Measurements from ENCODE around the gene ARID5B.
A peak's percentile ranks its signal among the peaks of the same experiment; 100 is the strongest.

ARID5B gene

GRCh38 chr10:61986788-61987492 is 85.4 kb downstream of the ARID5B start:
- no peaks in the 10 kb centered on the region for H3K27me3 ChIP-seq (ENCODE audit: insufficient read depth, low read length, poor library complexity, severe bottlenecking)
- no peaks in the 10 kb centered on the region for H3K9me2 ChIP-seq (replicated peaks; ENCODE audit: low read depth, low read length)
- H4K20me1 ChIP-seq (ENCODE audit: insufficient read depth, low read length, poor library complexity, severe bottlenecking), result peaks cover 22% of the 10 kb centered on the region
- no peaks in the 10 kb centered on the region for H3F3A ChIP-seq (ENCODE audit: low read depth)
- TF ChIP-seq CTCF (conservative IDR thresholded peaks at IDR 0.05; ENCODE audit: low read length), result no peak
- no peak for TF ChIP-seq EZH2phosphoT487 (IDR thresholded peaks at IDR 0.05; ENCODE audit: borderline replicate concordance)
- H3K36me3 ChIP-seq (ENCODE audit: insufficient read depth, low read length), result peaks cover 64% of the 10 kb centered on the region; the same call in 1 of the 2 replicates
- no peak overlapping the region for H2AFZ ChIP-seq (ENCODE audit: low read length)
- no peak overlapping the region for H3K4me3 ChIP-seq (ENCODE audit: low read length, poor library complexity, severe bottlenecking)
- no peaks in the 10 kb centered on the region for H3K9me3 ChIP-seq (ENCODE audit: insufficient read depth, low read depth, low read length)
- peaks cover 97% of the 10 kb centered on the region for H3K79me2 ChIP-seq (ENCODE audit: insufficient read depth, low read length)
- no peak overlapping the region for H3K4me2 ChIP-seq (ENCODE audit: low read depth, low read length, poor library complexity, severe bottlenecking)
- H3K9ac ChIP-seq (ENCODE audit: low read depth, low read length, poor library complexity, severe bottlenecking), result no peak overlapping the region
- H3K4me1 ChIP-seq (ENCODE audit: insufficient read depth, low read length, poor library complexity, severe bottlenecking), result peaks cover 64% of the 10 kb centered on the region

DNA sequence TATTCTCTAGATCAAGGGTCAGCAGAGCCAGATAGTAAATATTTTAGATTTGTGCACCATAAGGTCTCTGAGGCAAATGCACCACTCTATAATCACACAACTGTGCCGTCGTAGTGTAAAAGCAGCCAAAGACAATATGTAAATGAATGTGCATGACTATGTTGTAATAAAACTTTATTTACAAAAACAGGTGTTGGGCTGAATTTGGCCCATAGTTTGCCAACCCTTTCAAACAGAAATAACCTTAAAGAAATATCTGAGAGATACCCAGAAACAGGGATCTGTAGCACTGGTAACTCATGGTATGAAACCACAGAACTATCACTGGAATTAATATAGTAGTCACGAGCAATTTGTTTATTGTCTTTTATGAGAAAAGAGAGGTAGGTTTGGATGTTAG is 86.0 kb downstream of the ARID5B start:
- TF ChIP-seq EZH2phosphoT487 (IDR thresholded peaks at IDR 0.05; ENCODE audit: borderline replicate concordance), result no peak
- H4K20me1 ChIP-seq (ENCODE audit: insufficient read depth, low read length, poor library complexity, severe bottlenecking), result peaks cover 22% of the 10 kb centered on the region
- H3K4me2 ChIP-seq (ENCODE audit: low read depth, low read length, poor library complexity, severe bottlenecking), result peak overlapping the region; percentile 21
- no peaks in the 10 kb centered on the region for H3K27me3 ChIP-seq (ENCODE audit: insufficient read depth, low read length, poor library complexity, severe bottlenecking)
- no peaks in the 10 kb centered on the region for H3K9me3 ChIP-seq (ENCODE audit: insufficient read depth, low read depth, low read length)
- no peaks in the 10 kb centered on the region for H3F3A ChIP-seq (ENCODE audit: low read depth)
- no peak overlapping the region for H2AFZ ChIP-seq (ENCODE audit: low read length)
- H3K36me3 ChIP-seq (ENCODE audit: insufficient read depth, low read length), result peaks cover 61% of the 10 kb centered on the region; the same call in 1 of the 2 replicates
- H3K4me3 ChIP-seq (ENCODE audit: low read length, poor library complexity, severe bottlenecking), result no peak overlapping the region
- H3K9ac ChIP-seq (ENCODE audit: low read depth, low read length, poor library complexity, severe bottlenecking), result no peak overlapping the region
- no peaks in the 10 kb centered on the region for H3K9me2 ChIP-seq (replicated peaks; ENCODE audit: low read depth, low read length)
- peaks cover 65% of the 10 kb centered on the region for H3K4me1 ChIP-seq (ENCODE audit: insufficient read depth, low read length, poor library complexity, severe bottlenecking)
- peaks cover 97% of the 10 kb centered on the region for H3K79me2 ChIP-seq (ENCODE audit: insufficient read depth, low read length)

DNA sequence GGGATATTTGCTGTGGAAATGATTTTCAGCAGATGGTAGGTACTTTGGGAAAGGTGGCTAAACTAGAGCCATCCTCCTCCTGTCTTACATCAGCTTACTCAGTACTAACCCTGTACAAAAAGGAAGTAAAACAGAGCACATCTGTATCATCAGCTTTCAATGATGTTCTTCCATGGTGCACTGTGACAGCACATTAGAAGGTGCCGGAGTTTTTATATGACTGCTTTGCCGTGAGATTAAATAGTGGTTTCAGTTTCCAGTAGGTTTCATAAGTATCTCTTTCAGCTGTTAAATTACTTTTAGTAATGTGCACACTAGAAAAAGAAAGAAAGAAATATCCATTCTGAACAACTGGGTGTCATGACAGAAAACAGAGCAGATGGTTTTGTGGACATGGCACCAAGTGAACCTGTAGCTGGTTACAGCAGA is 86.5 kb downstream of the ARID5B start:
- Histone ChIP-seq H3K9ac (ENCODE audit: low read depth, low read length, poor library complexity, severe bottlenecking) (no peak overlapping the region), H4K20me1 (ENCODE audit: insufficient read depth, low read length, poor library complexity, severe bottlenecking) (peaks cover 22% of the 10 kb centered on the region), H3K4me2 (ENCODE audit: low read depth, low read length, poor library complexity, severe bottlenecking) (peak overlapping the region; percentile 21)

More for the DNA sequence above, 86.5 kb downstream of the ARID5B start:
- Histone ChIP-seq H3K4me1 (ENCODE audit: insufficient read depth, low read length, poor library complexity, severe bottlenecking) (peaks cover 65% of the 10 kb centered on the region), H3K9me3 (ENCODE audit: insufficient read depth, low read depth, low read length) (no peaks in the 10 kb centered on the region), H2AFZ (ENCODE audit: low read length) (no peak overlapping the region), H3K79me2 (ENCODE audit: insufficient read depth, low read length) (peaks cover 97% of the 10 kb centered on the region), H3F3A (ENCODE audit: low read depth) (no peaks in the 10 kb centered on the region), H3K36me3 (ENCODE audit: insufficient read depth, low read length) (peaks cover 57% of the 10 kb centered on the region; the same call in 1 of the 2 replicates), H3K4me3 (ENCODE audit: low read length, poor library complexity, severe bottlenecking) (no peak overlapping the region), H3K9me2 (replicated peaks; ENCODE audit: low read depth, low read length) (no peaks in the 10 kb centered on the region), H3K27me3 (ENCODE audit: insufficient read depth, low read length, poor library complexity, severe bottlenecking) (no peaks in the 10 kb centered on the region)
- TF ChIP-seq CTCF (conservative IDR thresholded peaks at IDR 0.05; ENCODE audit: low read length) (no peak), EZH2phosphoT487 (IDR thresholded peaks at IDR 0.05; ENCODE audit: borderline replicate concordance) (no peak)
